SK-N-SH (cell line): Measurements from ENCODE around the gene CLEC9A. TPM values are rescaled to one million over a fixed set of nuclear protein-coding genes. Genes with fewer than 3 reads are reported as not detected.

ENCODE experiments used
- CTCF ChIA-PET: fragments of 300-600, 350-600 bp; formaldehyde crosslinking; extraction: SDS; loops from one replicate; lab custom pipeline; 2021; lab: Yijun Ruan, JAX
- POLR2A ChIA-PET: fragments of 350-600 bp; sonication (Branson Sonifier 250); formaldehyde crosslinking; extraction: SDS; loops from one replicate; lab custom pipeline; 2020; ENCODE audit warnings: antibody characterized with exemption, inconsistent platforms; lab: Yijun Ruan, JAX
- DNase-seq: peaks from one replicate; pipeline ENCODE4 v3.0.0; 2012
- H2AFZ ChIP-seq: fragments of 200-600 bp; sonication (generic); 2 replicates; pipeline ENCODE4 v1.8.1; 2016; ENCODE audit warnings: antibody characterized with exemption, mild to moderate bottlenecking, low read depth
- H3F3A ChIP-seq: fragments of 200-600 bp; sonication (generic); replicated peaks from 2 replicates; pipeline ENCODE3; 2016; ENCODE audit warnings: antibody characterized with exemption, mild to moderate bottlenecking; ENCODE audit not compliant: insufficient read depth
- H3K27ac ChIP-seq, 2 experiments: fragments of 200-500 bp in 1 of 2; fragments of 200-600 bp in 1 of 2; sonication (Bioruptor generic) in 1 of 2; sonication (generic), shearing (Covaris generic) in 1 of 2; 2 replicates each; pipeline versions ENCODE4 v1.5.1 to v1.6.1; 2014 to 2016; ENCODE audit warnings: low read depth in 2 of 2, inconsistent platforms in 1 of 2, low read length in 1 of 2, mild to moderate bottlenecking in 1 of 2, mixed read lengths in 1 of 2
- H3K27me3 ChIP-seq: fragments of 200-600 bp; sonication (generic), shearing (Covaris generic); 2 replicates; pipeline ENCODE4 v1.6.1; 2016; ENCODE audit warnings: mixed run types; ENCODE audit not compliant: insufficient read depth
- H3K36me3 ChIP-seq, 2 experiments: fragments of 200-500 bp in 1 of 2; fragments of 200-600 bp in 1 of 2; sonication (Bioruptor generic) in 1 of 2; sonication (generic) in 1 of 2; replicated peaks in 1 of 2; 2 replicates each; pipeline versions ENCODE3 to v1.5.1; 2014 to 2016; ENCODE audit warnings: low read length in 1 of 2, mild to moderate bottlenecking in 1 of 2; ENCODE audit not compliant: insufficient read depth in 2 of 2, control insufficient read depth in 1 of 2
- H3K4me1 ChIP-seq, 2 experiments: fragments of 200-500 bp in 1 of 2; fragments of 200-600 bp in 1 of 2; sonication (Bioruptor generic) in 1 of 2; sonication (generic), shearing (Covaris generic) in 1 of 2; 2 replicates each; pipeline versions ENCODE4 v1.5.1 to v1.6.1; 2014 to 2016; ENCODE audit warnings: low read depth in 1 of 2, low read length in 1 of 2, mixed run types in 1 of 2; ENCODE audit not compliant: insufficient read depth in 2 of 2, control insufficient read depth in 1 of 2
- H3K4me2 ChIP-seq: fragments of 200-600 bp; sonication (generic), shearing (Covaris generic); 2 replicates; pipeline ENCODE4 v1.6.1; 2017; ENCODE audit warnings: mixed run types
- H3K4me3 ChIP-seq, 2 experiments: fragments of 200-500 bp in 1 of 2; fragments of 200-600 bp in 1 of 2; sonication (Bioruptor generic) in 1 of 2; sonication (generic), shearing (Covaris generic) in 1 of 2; 2 replicates each; pipeline versions ENCODE4 v1.5.1 to v1.8.1; 2014 to 2016; ENCODE audit warnings: low read depth in 2 of 2, inconsistent platforms in 1 of 2, low read length in 1 of 2, mild to moderate bottlenecking in 1 of 2, mixed read lengths in 1 of 2, moderate library complexity in 1 of 2
- H3K79me2 ChIP-seq: fragments of 200-600 bp; sonication (generic); 2 replicates; pipeline ENCODE4 v1.8.1; 2017; ENCODE audit warnings: mild to moderate bottlenecking; ENCODE audit not compliant: insufficient read depth
- H3K9ac ChIP-seq: fragments of 200-600 bp; sonication (generic); 2 replicates; pipeline ENCODE4 v1.6.1; 2017; ENCODE audit warnings: mixed run types
- H3K9me2 ChIP-seq: fragments of 200-600 bp; sonication (generic); 2 replicates; pipeline ENCODE4 v1.6.1; 2017; ENCODE audit warnings: mixed run types
- H3K9me3 ChIP-seq: fragments of 200-600 bp; sonication (generic); 2 replicates; pipeline ENCODE4 v1.6.1; 2017; ENCODE audit warnings: mixed run types, mild to moderate bottlenecking, moderate library complexity
- H4K20me1 ChIP-seq: fragments of 200-600 bp; sonication (generic); 2 replicates; pipeline ENCODE4 v1.6.1; 2017; ENCODE audit warnings: mild to moderate bottlenecking, mixed run types; ENCODE audit not compliant: insufficient read depth
- FOSL2 ChIP-seq: IDR thresholded peaks from 2 replicates; pipeline ENCODE4 v1.4.0; 2012; ENCODE audit warnings: low read depth, mild to moderate bottlenecking, moderate library complexity, borderline replicate concordance
- GATA2 ChIP-seq: sonication (generic); formaldehyde crosslinking; IDR thresholded peaks from 2 replicates; pipeline ENCODE4 v1.5.0; 2020; ENCODE audit warnings: mild to moderate bottlenecking, missing genetic modification reagents
- IRF3 ChIP-seq: fragments of 150-350 bp; IDR thresholded peaks from 2 replicates; pipeline ENCODE4 v1.6.1; 2016; ENCODE audit warnings: mild to moderate bottlenecking, low read depth, low read length
- MEF2A ChIP-seq: IDR thresholded peaks from 2 replicates; pipeline ENCODE4 v1.4.0; 2012; ENCODE audit warnings: low read depth, borderline replicate concordance
- NFIC ChIP-seq: IDR thresholded peaks from 2 replicates; pipeline ENCODE4 v1.4.0; 2012; ENCODE audit warnings: borderline replicate concordance
- PBX3 ChIP-seq: IDR thresholded peaks from 2 replicates; pipeline ENCODE4; 2012
- POLR2AphosphoS5 ChIP-seq: IDR thresholded peaks from 2 replicates; pipeline ENCODE4 v1.6.1; 2012; ENCODE audit warnings: low read depth, low read length
- RAD21 ChIP-seq: IDR thresholded peaks from 2 replicates; pipeline ENCODE4 v1.6.1; 2012; ENCODE audit warnings: mild to moderate bottlenecking, low read length
- REST ChIP-seq: IDR thresholded peaks from 2 replicates; pipeline ENCODE4 v1.6.1; 2012; ENCODE audit warnings: mild to moderate bottlenecking, low read depth, low read length, moderate library complexity
- RXRA ChIP-seq: IDR thresholded peaks from 2 replicates; pipeline ENCODE4 v1.4.0; 2012; ENCODE audit warnings: low read depth, mild to moderate bottlenecking, borderline replicate concordance
- SMC3 ChIP-seq: IDR thresholded peaks from 2 replicates; pipeline ENCODE4 v1.6.1; 2012; ENCODE audit warnings: low read depth, low read length, improper control_type of control experiment
- TAF1 ChIP-seq: IDR thresholded peaks from 2 replicates; pipeline ENCODE4 v1.6.1; 2012; ENCODE audit warnings: low read depth, mild to moderate bottlenecking, low read length, moderate library complexity, borderline replicate concordance
- TCF12 ChIP-seq: IDR thresholded peaks from 2 replicates; pipeline ENCODE4 v1.4.0; 2012
- USF1 ChIP-seq: IDR thresholded peaks from 2 replicates; pipeline ENCODE4 v1.4.0; 2012; ENCODE audit warnings: low read depth, borderline replicate concordance
- USF2 ChIP-seq: fragments of 150-350 bp; IDR thresholded peaks from 2 replicates; pipeline ENCODE4 v1.6.1; 2017; ENCODE audit warnings: antibody characterized with exemption, low read length, low read depth, borderline replicate concordance
- WGBS: methylation state at CpG from one replicate; pipeline ENCODE4 v1.1.6; 2017; ENCODE audit warnings: low lambda C conversion rate; 5-methylcytosine and 5-hydroxymethylcytosine counted together
- polyA plus RNA-seq, 3 experiments: library from polyadenylated mRNA; depleted of rRNA; stranded (reverse); fragments of >200 nt; gene quantifications; 2 replicates each; pipeline ENCODE4 v1.2.3, GENCODE V29; 2012

CLEC9A gene
- polyA plus RNA-seq, 1 of the 3 experiments (the other 2 are of a cell fraction), result not detected

- Histone ChIP-seq H3F3A (no peaks in the 10 kb centered on the region), H3K9me3 (no peaks in the 10 kb centered on the region), H3K4me1 (peaks cover 0 to 6% of the 10 kb centered on the region in 2 experiments; a peak in 1 of 4 replicates), H2AFZ (no peak overlapping the region), H3K79me2 (no peaks in the 10 kb centered on the region), H3K27ac (no peak overlapping the region), H4K20me1 (no peaks in the 10 kb centered on the region), H3K4me3 (no peak overlapping the region), H3K27me3 (no peaks in the 10 kb centered on the region; the same call in 1 of the 2 replicates), H3K9ac (no peak overlapping the region), H3K9me2 (no peaks in the 10 kb centered on the region), H3K4me2 (no peak overlapping the region), H3K36me3 (no peaks in the 10 kb centered on the region)
- CTCF ChIA-PET, result interaction anchor here (1.0 kb wide), 1 partner anchor 11 kb away, joined by 4 read pairs; no protein-coding TSS in a partner anchor
- 0% methylated on average over 1 of the region's 1 CpG for WGBS
- POLR2A ChIA-PET, result no interaction called here
- DNase-seq, result no peak
- TF ChIP-seq USF1 (no peak), NFIC (no peak), RXRA (no peak), MEF2A (no peak), REST (no peak), GATA2 (CRISPR knock-in tag) (no peak), PBX3 (no peak), POLR2AphosphoS5 (no peak), SMC3 (no peak), RAD21 (no peak), FOSL2 (no peak), TAF1 (no peak), IRF3 (no peak), USF2 (no peak), TCF12 (no peak)
Measured at GRCh38 chr12:10101648-10102220, 71.3 kb downstream of the CLEC9A start.
